Trophoblast cell (in vitro differentiated cells and primary cell): ENCODE results near the gene TTC16.

Source experiments
- DNase-seq, 2 donors: peaks; one replicate each; pipeline ENCODE4 v3.0.0-alpha.2; 2016
- H2AFZ ChIP-seq: 2 replicates; pipeline ENCODE4 v1.6.1; 2013; ENCODE audit warnings: low read length, moderate library complexity, mild to moderate bottlenecking; ENCODE audit not compliant: insufficient read depth, poor library complexity
- H2AK5ac ChIP-seq: 2 replicates; pipeline ENCODE4 v1.6.1; 2013; ENCODE audit warnings: mild to moderate bottlenecking, low read length
- H2BK120ac ChIP-seq: 2 replicates; pipeline ENCODE4 v1.6.1; 2013; ENCODE audit warnings: low read length, mild to moderate bottlenecking, moderate library complexity; ENCODE audit not compliant: insufficient read depth, poor library complexity
- H2BK12ac ChIP-seq: 2 replicates; pipeline ENCODE4 v1.6.1; 2013; ENCODE audit warnings: mild to moderate bottlenecking, low read length, moderate library complexity
- H2BK5ac ChIP-seq: 2 replicates; pipeline ENCODE4 v1.6.1; 2013; ENCODE audit warnings: low read length, low read depth, moderate library complexity, mild to moderate bottlenecking; ENCODE audit not compliant: poor library complexity
- H3K14ac ChIP-seq: 2 replicates; pipeline ENCODE4 v1.6.1; 2013; ENCODE audit warnings: mild to moderate bottlenecking, low read length
- H3K18ac ChIP-seq: 2 replicates; pipeline ENCODE4 v1.6.1; 2013; ENCODE audit warnings: mild to moderate bottlenecking, low read length
- H3K23ac ChIP-seq: 2 replicates; pipeline ENCODE4 v1.6.1; 2013; ENCODE audit warnings: low read length
- H3K27ac ChIP-seq: 2 replicates; pipeline ENCODE4 v1.5.1; 2013; ENCODE audit warnings: low read depth, mild to moderate bottlenecking, inconsistent platforms, low read length, moderate library complexity
- H3K27me3 ChIP-seq: 2 replicates; pipeline ENCODE4 v1.6.1; 2013; ENCODE audit warnings: inconsistent platforms, mild to moderate bottlenecking, low read length, moderate library complexity; ENCODE audit not compliant: insufficient read depth
- H3K36me3 ChIP-seq, 2 experiments: 1 replicate in 1 of 2; 2 replicates in 1 of 2; pipeline ENCODE4 v1.6.1; 2013; ENCODE audit warnings: low read length in 2 of 2, mild to moderate bottlenecking in 2 of 2, moderate library complexity in 1 of 2; ENCODE audit not compliant: insufficient read depth in 2 of 2, control insufficient read depth in 1 of 2
- H3K4ac ChIP-seq: 2 replicates; pipeline ENCODE4 v1.6.1; 2013; ENCODE audit warnings: low read depth, mild to moderate bottlenecking, low read length, moderate library complexity
- H3K4me1 ChIP-seq, 2 experiments: 1 replicate in 1 of 2; 2 replicates in 1 of 2; pipeline ENCODE4 v1.6.1; 2013; ENCODE audit warnings: low read length in 2 of 2, mild to moderate bottlenecking in 2 of 2, moderate library complexity in 1 of 2; ENCODE audit not compliant: insufficient read depth in 2 of 2, control insufficient read depth in 1 of 2
- H3K4me2 ChIP-seq: 2 replicates; pipeline ENCODE4 v1.6.1; 2013; ENCODE audit warnings: inconsistent platforms, mild to moderate bottlenecking, low read length, moderate library complexity
- H3K4me3 ChIP-seq: 2 replicates; pipeline ENCODE4 v1.5.1; 2013; ENCODE audit warnings: mild to moderate bottlenecking, low read depth, low read length, inconsistent platforms
- H3K79me1 ChIP-seq: one replicate; pipeline ENCODE4 v1.6.1; 2013; ENCODE audit warnings: low read length
- H3K79me2 ChIP-seq: 2 replicates; pipeline ENCODE4 v1.6.1; 2013; ENCODE audit warnings: low read length, mild to moderate bottlenecking; ENCODE audit not compliant: control insufficient read depth, insufficient read depth, poor library complexity
- H3K9ac ChIP-seq: 2 replicates; pipeline ENCODE4 v1.6.1; 2013; ENCODE audit warnings: mild to moderate bottlenecking, low read length
- H3K9me3 ChIP-seq: 2 replicates; pipeline ENCODE4 v1.6.1; 2013; ENCODE audit warnings: low read depth, mild to moderate bottlenecking, control low read depth, inconsistent platforms, low read length; ENCODE audit not compliant: insufficient read depth
- H4K12ac ChIP-seq: 2 replicates; pipeline ENCODE4 v1.6.1; 2013; ENCODE audit warnings: low read depth, mild to moderate bottlenecking, low read length, moderate library complexity
- H4K8ac ChIP-seq: 2 replicates; pipeline ENCODE4 v1.6.1; 2013; ENCODE audit warnings: low read depth, mild to moderate bottlenecking, low read length, moderate library complexity
- H4K91ac ChIP-seq: one replicate; pipeline ENCODE4 v1.6.1; 2013; ENCODE audit warnings: low read depth, mild to moderate bottlenecking, low read length, moderate library complexity
- WGBS: extraction: QIAGEN DNeasy Blood & Tissue Kit; methylation state at CpG from one replicate; pipeline ENCODE4 v1.1.7; 2013; ENCODE audit warnings: missing lambda C conversion rate; ENCODE audit not compliant: insufficient read length, insufficient coverage; ENCODE audit errors: extremely low coverage; 5-methylcytosine and 5-hydroxymethylcytosine counted together

The TTC16 gene

GRCh38 chr9:127716412-127716811, 533 bp downstream of the TTC16 start:
- Histone ChIP-seq H3K4me2 (no peak overlapping the region), H4K8ac (peak overlapping the region; percentile 23), H3K4me1 (peaks cover 0 to 9% of the 10 kb centered on the region in 2 experiments), H3K18ac (no peak overlapping the region), H2BK12ac (no peak overlapping the region), H3K14ac (no peak overlapping the region), H3K23ac (no peak overlapping the region), H2BK5ac (no peak overlapping the region), H2AK5ac (no peak overlapping the region), H3K4me3 (no peak overlapping the region), H3K9me3 (no peaks in the 10 kb centered on the region), H4K12ac (no peak overlapping the region), H3K4ac (no peak overlapping the region), H4K91ac (no peak overlapping the region), H3K27ac (no peak overlapping the region), H3K9ac (no peak overlapping the region), H3K27me3 (peaks cover 2% of the 10 kb centered on the region), H3K79me2 (no peaks in the 10 kb centered on the region), H3K79me1 (no peaks in the 10 kb centered on the region), H3K36me3 (no peaks in the 10 kb centered on the region), H2BK120ac (no peak overlapping the region), H2AFZ (no peak overlapping the region)
- no CpG with 5 or more reads among the region's 9 CpGs for WGBS
- no peak for DNase-seq

GRCh38 chr9:127717766-127718165, 1.9 kb downstream of the TTC16 start:
- Histone ChIP-seq H2BK120ac (no peak overlapping the region), H3K23ac (no peak overlapping the region), H3K4me3 (no peak overlapping the region), H3K79me2 (no peaks in the 10 kb centered on the region), H3K14ac (no peak overlapping the region), H4K91ac (no peak overlapping the region), H4K8ac (no peak overlapping the region), H3K4me2 (no peak overlapping the region), H2AK5ac (no peak overlapping the region), H3K36me3 (no peaks in the 10 kb centered on the region), H2AFZ (no peak overlapping the region), H3K18ac (no peak overlapping the region), H3K4ac (no peak overlapping the region), H3K9ac (no peak overlapping the region), H3K27ac (no peak overlapping the region), H3K27me3 (peaks cover 2% of the 10 kb centered on the region), H2BK5ac (no peak overlapping the region), H3K79me1 (no peaks in the 10 kb centered on the region), H3K4me1 (peaks cover 0 to 9% of the 10 kb centered on the region in 2 experiments), H4K12ac (no peak overlapping the region), H2BK12ac (no peak overlapping the region), H3K9me3 (no peaks in the 10 kb centered on the region)
- DNase-seq = no peak
- WGBS = no CpG with 5 or more reads among the region's 5 CpGs

GRCh38 chr9:127720031-127720864, 4.4 kb downstream of the TTC16 start:
- no peaks in the 10 kb centered on the region for H3K79me1 ChIP-seq
- peaks cover 0 to 3% of the 10 kb centered on the region in 2 experiments for H3K4me1 ChIP-seq
- no peak overlapping the region for H2AFZ ChIP-seq
- no peak overlapping the region for H2BK5ac ChIP-seq
- no peak overlapping the region for H2BK120ac ChIP-seq
- no peak overlapping the region for H3K4me3 ChIP-seq
- no peak overlapping the region for H3K18ac ChIP-seq
- H3K4me2 ChIP-seq = no peak overlapping the region
- no peak overlapping the region for H3K4ac ChIP-seq
- no peaks in the 10 kb centered on the region for H3K79me2 ChIP-seq
- no peaks in the 10 kb centered on the region for H3K27me3 ChIP-seq
- no peak overlapping the region for H3K14ac ChIP-seq
- no peak overlapping the region for H2AK5ac ChIP-seq
- H3K9ac ChIP-seq = no peak overlapping the region
- WGBS = no CpG with 5 or more reads among the region's 12 CpGs
- no peak overlapping the region for H4K8ac ChIP-seq
- H4K91ac ChIP-seq = no peak overlapping the region
- no peaks in the 10 kb centered on the region for H3K36me3 ChIP-seq
- DNase-seq = no peak
- no peak overlapping the region for H4K12ac ChIP-seq
- H3K23ac ChIP-seq = no peak overlapping the region
- H3K9me3 ChIP-seq = no peaks in the 10 kb centered on the region
- no peak overlapping the region for H2BK12ac ChIP-seq
- H3K27ac ChIP-seq = no peak overlapping the region

GRCh38 chr9:127720865-127721227, 5.0 kb downstream of the TTC16 start:
- Histone ChIP-seq H2AK5ac (no peak overlapping the region), H4K12ac (no peak overlapping the region), H3K27ac (no peak overlapping the region), H3K4me2 (no peak overlapping the region), H3K79me2 (no peaks in the 10 kb centered on the region), H3K9ac (no peak overlapping the region), H3K36me3 (no peaks in the 10 kb centered on the region), H2BK120ac (no peak overlapping the region), H3K23ac (no peak overlapping the region), H3K4me3 (no peak overlapping the region), H2BK12ac (no peak overlapping the region), H2AFZ (no peak overlapping the region), H3K18ac (no peak overlapping the region), H3K79me1 (no peaks in the 10 kb centered on the region), H3K14ac (no peak overlapping the region), H4K8ac (no peak overlapping the region), H3K4ac (no peak overlapping the region), H3K4me1 (peaks cover 0 to 3% of the 10 kb centered on the region in 2 experiments), H3K9me3 (no peaks in the 10 kb centered on the region), H4K91ac (no peak overlapping the region), H2BK5ac (no peak overlapping the region), H3K27me3 (no peaks in the 10 kb centered on the region)
- DNase-seq = no peak
